Measurements from ENCODE around the gene ZBED2.

DNA sequence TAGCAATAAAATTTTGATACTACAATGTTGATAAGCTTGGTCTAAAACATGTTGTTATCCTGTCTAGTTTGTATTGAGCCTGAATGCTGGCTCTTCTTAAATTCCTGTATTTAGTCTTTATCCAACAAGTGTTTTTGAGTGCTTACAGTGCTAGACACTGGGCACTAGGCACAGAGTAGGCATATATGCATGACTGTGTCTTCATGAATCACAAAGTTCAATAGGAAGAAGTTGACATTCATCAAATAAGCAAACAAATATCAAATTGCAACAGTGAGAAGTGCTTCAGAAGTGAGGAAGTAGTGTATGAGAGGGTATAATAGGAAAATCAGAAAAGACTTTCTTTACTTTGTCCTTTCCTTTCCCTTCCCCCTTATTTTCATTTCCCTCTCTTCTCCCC is 46.4 kb downstream of the ZBED2 start:
- TF ChIP-seq, protein P1, sequence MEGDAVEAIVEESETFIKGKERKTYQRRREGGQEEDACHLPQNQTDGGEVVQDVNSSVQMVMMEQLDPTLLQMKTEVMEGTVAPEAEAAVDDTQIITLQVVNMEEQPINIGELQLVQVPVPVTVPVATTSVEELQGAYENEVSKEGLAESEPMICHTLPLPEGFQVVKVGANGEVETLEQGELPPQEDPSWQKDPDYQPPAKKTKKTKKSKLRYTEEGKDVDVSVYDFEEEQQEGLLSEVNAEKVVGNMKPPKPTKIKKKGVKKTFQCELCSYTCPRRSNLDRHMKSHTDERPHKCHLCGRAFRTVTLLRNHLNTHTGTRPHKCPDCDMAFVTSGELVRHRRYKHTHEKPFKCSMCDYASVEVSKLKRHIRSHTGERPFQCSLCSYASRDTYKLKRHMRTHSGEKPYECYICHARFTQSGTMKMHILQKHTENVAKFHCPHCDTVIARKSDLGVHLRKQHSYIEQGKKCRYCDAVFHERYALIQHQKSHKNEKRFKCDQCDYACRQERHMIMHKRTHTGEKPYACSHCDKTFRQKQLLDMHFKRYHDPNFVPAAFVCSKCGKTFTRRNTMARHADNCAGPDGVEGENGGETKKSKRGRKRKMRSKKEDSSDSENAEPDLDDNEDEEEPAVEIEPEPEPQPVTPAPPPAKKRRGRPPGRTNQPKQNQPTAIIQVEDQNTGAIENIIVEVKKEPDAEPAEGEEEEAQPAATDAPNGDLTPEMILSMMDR (conservative IDR thresholded peaks at IDR 0.05; ENCODE audit: low read depth in 2 of 2): no peak
- TF ChIP-seq POLR2AphosphoS5 (IDR thresholded peaks at IDR 0.05; ENCODE audit: low read depth): no peak
- TF ChIP-seq EZH2 (IDR thresholded peaks at IDR 0.05; ENCODE audit: low read depth, unreplicated experiment): no peak
- no peak for TF ChIP-seq EZH2phosphoT487 (IDR thresholded peaks at IDR 0.05; ENCODE audit: unreplicated experiment)
- no peak for TF ChIP-seq STAT1 (IDR thresholded peaks at IDR 0.05; ENCODE audit: unreplicated experiment)
- TF ChIP-seq ETS1 (IDR thresholded peaks at IDR 0.05): no peak
- TF ChIP-seq ZNF114 (CRISPR knock-in tag; IDR thresholded peaks at IDR 0.05): no peak
- no peak for TF ChIP-seq CREB1 (CRISPR knock-in tag; IDR thresholded peaks at IDR 0.05; ENCODE audit: low read depth)
- no peak for TF ChIP-seq REST (IDR thresholded peaks at IDR 0.05; ENCODE audit: unreplicated experiment)
- no peak for TF ChIP-seq JUNB (IDR thresholded peaks at IDR 0.05; ENCODE audit: unreplicated experiment)
- no peak for TF ChIP-seq NANOG (IDR thresholded peaks at IDR 0.05; ENCODE audit: borderline replicate concordance)

All from GM23338 (cell line).